Activated CD8-positive, alpha-beta memory T cell treated with anti-CD3 and anti-CD28 coated beads for 36 hours (primary cell): Measurements from ENCODE around the gene FAF1. TPM values are rescaled to one million over a fixed set of nuclear protein-coding genes. Genes with fewer than 3 reads are reported as not detected.

Experiments used
- CTCF ChIA-PET: fragments of 350-600 bp; sonication (Branson Sonifier 250); formaldehyde crosslinking; loops from one replicate; lab custom pipeline; 2021; ENCODE audit warnings: antibody characterized with exemption; lab: Charles Lee
- POLR2A ChIA-PET: fragments of 350-600 bp; sonication (Branson Sonifier 250); formaldehyde crosslinking; loops from one replicate; lab custom pipeline; 2021; ENCODE audit warnings: antibody characterized with exemption; lab: Charles Lee
- total RNA-seq, 2 experiments: library from RNA; stranded (reverse); gene quantifications; one replicate each; pipeline ENCODE4 v1.2.3, GENCODE V29; 2021

Gene FAF1
- total RNA-seq, 2 experiments from 2014 or later: 79.7 to 86.4 TPM

GRCh38 chr1:50453266-50453665, 506.8 kb downstream of the FAF1 start:
- ChIA-PET POLR2A (no interaction called here), CTCF (interaction anchor here (1.3 kb wide), 1 partner anchor 10 kb away, joined by 3 read pairs; no protein-coding TSS in a partner anchor)

DNA sequence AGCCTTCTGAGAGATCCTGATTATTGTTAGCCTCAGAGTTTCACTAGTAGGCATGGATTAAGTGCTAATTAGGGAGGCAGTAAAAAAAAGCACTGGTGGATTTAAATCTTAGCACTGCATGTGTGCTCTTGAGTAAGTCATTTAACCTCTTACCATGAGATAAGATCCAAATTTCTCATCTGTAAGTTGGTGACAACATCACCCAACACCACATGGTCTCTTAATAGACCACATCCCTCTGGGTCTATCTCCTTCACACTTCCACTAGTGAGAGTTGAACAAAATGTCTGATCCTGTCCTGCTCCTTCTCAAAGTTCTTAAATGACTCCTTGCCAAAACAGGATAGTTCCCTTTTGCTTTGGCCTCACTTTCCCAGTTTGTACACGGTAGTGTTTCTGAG, 507.4 kb downstream of the FAF1 start:
- ChIA-PET CTCF (interaction anchor here (1.3 kb wide), 1 partner anchor 10 kb away, joined by 3 read pairs; no protein-coding TSS in a partner anchor), POLR2A (no interaction called here)

DNA sequence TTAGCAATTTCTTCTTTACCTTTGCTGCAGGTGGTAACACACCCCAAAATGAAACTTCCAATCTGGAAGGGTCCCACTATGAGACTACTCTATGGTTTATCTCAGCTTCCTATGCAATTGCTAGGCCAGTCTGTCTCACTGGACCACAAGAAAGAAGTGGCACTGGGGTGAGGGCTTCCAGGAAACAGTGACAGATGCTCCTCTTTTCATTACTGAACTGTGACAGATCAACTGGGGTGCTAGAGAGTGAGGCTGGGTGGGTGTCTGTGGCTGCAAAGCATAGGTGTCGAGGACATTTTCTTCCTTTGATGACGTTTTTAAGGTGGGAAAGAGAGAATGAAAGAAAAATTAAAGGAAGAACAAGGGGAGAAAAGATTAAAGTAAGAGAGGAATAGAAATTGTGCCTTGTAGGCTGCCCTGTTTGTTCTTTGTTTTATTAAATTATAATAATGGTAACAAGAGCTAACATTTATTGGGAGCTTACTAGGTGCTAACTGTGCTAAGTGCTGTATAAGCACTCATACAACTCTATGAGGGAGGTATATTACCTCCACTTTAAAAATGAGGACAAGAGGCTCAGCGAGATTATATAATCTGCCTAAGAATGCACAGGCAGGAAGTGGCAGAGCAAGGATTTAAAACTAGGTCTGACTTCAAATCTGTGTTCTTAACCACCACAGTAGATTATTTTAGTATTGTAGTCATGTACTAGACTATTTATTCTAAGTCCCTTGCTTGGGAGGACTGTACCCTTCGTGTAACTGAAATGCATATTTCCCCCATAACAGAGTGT, 509.0 kb downstream of the FAF1 start:
- ChIA-PET CTCF (no interaction called here), POLR2A (no interaction called here)

- ChIA-PET CTCF (no interaction called here), POLR2A (no interaction called here)
Observed at GRCh38 chr1:50447961-50448360, 512.1 kb downstream of the FAF1 start.

DNA sequence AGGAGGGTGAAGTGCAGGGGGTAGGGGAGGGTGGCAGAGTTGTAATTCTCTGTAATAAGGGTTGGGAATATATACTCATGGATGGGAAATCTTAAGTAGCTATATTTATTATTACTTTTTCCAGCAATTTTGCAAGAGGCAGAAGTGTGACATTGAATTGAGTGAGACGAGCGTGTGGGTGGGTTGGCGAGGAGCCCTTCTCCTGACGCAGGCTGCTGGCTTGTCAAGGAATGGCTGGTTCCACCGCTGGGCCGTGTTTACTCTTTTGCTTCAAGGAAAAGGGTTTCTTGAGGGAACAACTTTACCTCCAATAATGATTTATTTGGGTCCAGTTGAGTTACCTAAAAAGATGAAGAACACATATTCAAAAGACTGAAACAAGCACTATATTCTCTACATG, 518.9 kb downstream of the FAF1 start:
- POLR2A ChIA-PET: no interaction called here
- CTCF ChIA-PET: no interaction called here

DNA sequence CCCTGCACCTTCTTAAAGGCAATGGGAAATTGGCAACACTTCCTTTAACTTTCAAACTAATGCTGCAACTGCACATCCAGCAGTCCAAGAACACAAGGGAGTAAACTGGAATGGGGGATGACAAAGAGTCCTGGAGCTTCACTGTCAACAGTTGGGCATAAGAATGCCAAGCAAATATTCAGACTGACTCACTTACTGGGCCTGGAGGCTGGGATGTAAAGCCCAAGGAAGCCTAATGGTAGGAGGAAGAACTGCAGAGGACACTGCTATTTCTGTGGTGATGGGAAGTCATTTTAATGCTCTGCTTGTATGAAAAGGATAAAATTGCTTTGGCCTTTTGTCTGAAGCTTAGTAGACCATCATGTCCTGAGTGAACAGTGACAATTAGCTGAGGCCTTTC, 521.1 kb downstream of the FAF1 start:
- ChIA-PET CTCF (no interaction called here), POLR2A (no interaction called here)

GRCh38 chr1:50436489-50436888, 523.6 kb downstream of the FAF1 start:
- POLR2A ChIA-PET: no interaction called here
- CTCF ChIA-PET: interaction anchor here (0.7 kb wide), 1 partner anchor 236 kb away, joined by 4 read pairs; no protein-coding TSS in a partner anchor

GRCh38 chr1:50430010-50430405, 530.1 kb downstream of the FAF1 start:
- CTCF ChIA-PET: no interaction called here
- POLR2A ChIA-PET: interaction anchor here (0.6 kb wide), 1 partner anchor 116 kb away, joined by 7 read pairs; no protein-coding TSS in a partner anchor

- CTCF ChIA-PET: no interaction called here
- POLR2A ChIA-PET: no interaction called here
Observed at GRCh38 chr1:50427818-50428779, 532.0 kb downstream of the FAF1 start.

GRCh38 chr1:50427086-50427817, 532.8 kb downstream of the FAF1 start:
- POLR2A ChIA-PET: no interaction called here
- CTCF ChIA-PET: no interaction called here

DNA sequence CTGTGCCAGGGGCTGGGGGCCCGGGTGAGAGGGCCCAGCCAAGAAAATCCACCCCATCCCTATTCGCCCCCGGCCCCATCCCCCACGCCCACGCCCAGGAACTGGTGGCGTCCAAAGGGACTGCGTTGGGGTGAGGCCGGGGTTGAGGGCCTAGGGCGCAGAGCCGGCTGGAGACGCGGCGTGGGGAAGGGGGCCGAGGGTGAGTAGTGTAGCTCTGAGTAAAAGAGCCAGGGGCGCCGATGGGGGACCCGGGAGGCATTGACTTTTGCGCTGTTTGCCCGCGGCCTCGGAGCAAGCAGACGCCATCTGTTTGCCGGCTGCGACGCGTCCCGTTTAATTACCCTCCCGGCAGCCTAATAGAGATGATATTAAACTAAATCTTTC, 533.4 kb downstream of the FAF1 start:
- CTCF ChIA-PET: no interaction called here
- POLR2A ChIA-PET: no interaction called here

- ChIA-PET CTCF (no interaction called here), POLR2A (no interaction called here)
Observed at GRCh38 chr1:50426108-50426700, 533.9 kb downstream of the FAF1 start.

- ChIA-PET CTCF (no interaction called here), POLR2A (no interaction called here)
Observed at GRCh38 chr1:50425376-50426107, 534.5 kb downstream of the FAF1 start.

DNA sequence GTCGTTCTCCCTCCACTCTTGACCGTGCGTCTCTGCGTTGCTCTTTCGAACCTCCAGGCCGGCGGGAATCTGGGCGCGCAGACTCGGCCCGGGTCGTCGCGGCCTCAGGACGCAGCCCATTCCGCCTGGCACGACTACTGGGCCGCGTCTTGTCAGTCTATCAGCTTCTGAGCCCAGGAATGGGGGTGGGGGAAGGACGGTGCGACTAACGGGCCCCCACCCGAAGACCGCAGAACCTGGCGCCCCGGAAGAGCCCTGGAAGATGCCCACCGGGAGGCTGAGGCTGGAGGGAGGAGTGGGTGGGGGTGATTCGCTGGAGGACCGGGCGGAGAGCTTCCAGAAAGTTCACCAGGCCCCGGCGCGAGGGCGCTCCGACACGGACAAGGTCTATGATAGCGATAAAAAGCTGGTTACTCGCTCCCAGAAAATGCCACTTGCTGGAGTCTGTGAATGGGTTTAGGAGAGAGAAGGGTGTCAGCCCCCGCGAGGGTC, 535.1 kb downstream of the FAF1 start:
- CTCF ChIA-PET: interaction anchor here (0.7 to 1.4 kb wide), 2 partner anchors 9 to 1322 kb away, joined by 3 to 4 read pairs; no protein-coding TSS in a partner anchor
- POLR2A ChIA-PET: no interaction called here

DNA sequence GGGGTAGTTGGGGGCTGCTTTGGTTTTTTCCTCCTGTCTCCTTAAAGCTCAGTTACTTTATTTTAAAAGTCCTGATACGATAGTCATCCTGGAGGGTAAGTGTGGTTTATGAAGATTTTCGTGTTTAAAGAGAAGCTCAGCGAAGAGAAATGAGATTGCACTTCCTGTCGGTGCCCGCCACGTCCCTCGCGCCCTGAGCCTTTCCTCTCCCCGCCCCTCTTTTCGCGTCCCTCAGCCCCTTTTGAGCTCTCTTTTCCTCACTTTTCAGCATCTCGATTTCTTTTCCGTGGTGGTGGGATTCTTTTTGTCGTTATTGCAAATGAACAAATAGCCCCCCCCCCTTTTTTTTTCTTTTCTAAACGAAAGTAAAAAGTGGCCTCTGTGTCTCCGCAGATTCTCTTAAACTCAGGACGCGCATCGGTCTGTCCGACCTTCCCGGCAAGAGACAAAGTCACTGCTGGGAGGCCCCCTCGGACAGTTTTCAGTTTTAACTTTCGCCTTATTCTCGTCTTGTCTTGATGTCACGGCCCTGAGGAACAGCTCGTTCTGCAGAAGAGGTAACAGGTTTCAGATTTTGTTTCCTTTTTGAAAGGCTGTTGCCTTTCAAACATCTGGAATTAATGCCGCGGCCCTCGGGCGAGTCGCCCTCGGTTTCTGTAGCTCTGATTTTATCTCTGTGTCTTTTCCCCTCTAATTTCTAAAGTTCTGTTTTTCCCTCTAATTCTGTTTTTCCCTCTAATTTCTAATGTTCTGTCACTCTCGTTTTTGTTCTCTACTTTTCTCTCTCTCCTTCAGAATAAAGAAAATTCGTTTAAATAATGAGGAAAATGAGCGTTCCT, 535.8 kb downstream of the FAF1 start:
- ChIA-PET CTCF (interaction anchor here (0.7 to 1.4 kb wide), 3 partner anchors 10 to 1321 kb away, joined by 3 to 4 read pairs (median 3); no protein-coding TSS in a partner anchor), POLR2A (no interaction called here)

DNA sequence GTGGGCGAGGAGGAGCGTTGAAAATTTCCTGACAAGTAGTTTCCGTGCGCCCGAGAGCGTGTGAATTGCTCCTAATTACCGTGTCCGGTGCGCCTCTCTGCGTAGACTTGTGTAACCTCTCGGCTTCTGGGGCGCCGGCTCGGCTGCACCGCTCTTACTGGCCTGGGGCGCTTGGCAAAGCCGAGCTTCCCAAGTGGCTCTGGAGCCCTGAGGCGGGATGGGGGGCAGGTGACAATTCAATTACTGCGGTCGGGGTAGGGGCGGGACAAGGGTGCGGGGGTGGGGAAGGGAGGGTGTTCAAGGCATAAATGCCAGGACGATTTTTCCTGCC, 536.4 kb downstream of the FAF1 start:
- ChIA-PET CTCF (interaction anchor here (0.7 to 1.4 kb wide), 3 partner anchors 9 to 409 kb away, joined by 3 to 4 read pairs (median 3); no protein-coding TSS in a partner anchor), POLR2A (no interaction called here)

DNA sequence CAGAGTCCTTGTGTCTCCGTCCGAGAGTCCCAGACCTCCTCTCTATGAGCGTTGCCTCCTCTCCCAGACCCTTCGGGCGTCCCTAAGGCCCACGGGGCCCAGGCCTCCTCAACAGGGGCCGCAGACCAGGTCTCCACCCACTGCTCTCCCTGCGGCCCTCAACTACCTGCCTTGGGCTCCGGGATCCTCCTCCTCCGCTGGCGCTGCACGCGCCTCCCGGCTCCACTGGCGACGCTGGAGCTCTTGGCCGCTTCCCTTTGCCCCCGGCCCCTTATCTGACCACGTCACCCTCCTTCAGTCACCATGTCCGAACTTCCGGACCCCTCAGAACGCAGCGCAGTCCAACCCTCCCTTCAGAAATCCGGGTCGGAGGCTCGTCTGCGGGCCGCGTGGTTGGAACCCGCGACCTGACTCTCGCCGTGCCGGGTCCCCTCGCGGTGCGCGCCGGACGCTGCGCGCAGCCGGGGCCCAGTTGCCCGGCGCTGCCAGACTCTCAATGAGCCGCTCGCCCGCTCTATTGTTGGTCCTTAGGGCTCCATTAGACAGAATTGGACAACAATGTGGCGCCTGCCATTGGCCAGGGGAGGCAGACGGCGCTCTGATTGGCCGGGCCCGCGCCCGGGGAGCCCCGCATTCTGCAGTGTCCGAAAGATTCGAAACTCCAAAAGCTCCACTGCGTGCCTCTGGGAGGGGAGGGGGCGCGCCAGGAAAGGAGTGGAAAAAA, 537.0 kb downstream of the FAF1 start, which contains the start of gene DMRTA2:
Gene DMRTA2, minus strand, starts transcription at position 498 of the 724 bp plus-strand sequence. CDS start 1,907 bp downstream, outside the sequence.
- CTCF ChIA-PET: interaction anchor here (0.7 to 1.4 kb wide), 2 partner anchors 8 to 409 kb away, joined by 3 read pairs; no protein-coding TSS in a partner anchor
- POLR2A ChIA-PET: no interaction called here
